HepG2 (cell line): ENCODE data around the gene ZNF101. TPM values are rescaled to one million over a fixed set of nuclear protein-coding genes. Genes with fewer than 3 reads are reported as not detected.

Experiments
- CC2D1A ChIP-seq: sonication (generic); formaldehyde crosslinking; IDR thresholded peaks from 2 replicates; pipeline ENCODE4 v1.8.1; 2023; ENCODE audit warnings: mild to moderate bottlenecking, missing genetic modification reagents
- ELF1 ChIP-seq: sonication (generic); formaldehyde crosslinking; IDR thresholded peaks from 2 replicates; pipeline ENCODE4 v1.4.0; 2020; ENCODE audit warnings: missing genetic modification reagents
- FOXA1 ChIP-seq, 2 experiments: fragments of 450-650 bp in 1 of 2; sonication (generic) in 1 of 2; formaldehyde crosslinking in 1 of 2; IDR thresholded peaks; 2 replicates each; pipeline versions ENCODE4 v1.4.0 to v1.6.1; 2016 to 2020; ENCODE audit warnings: missing genetic modification reagents in 1 of 2
- FOXJ3 ChIP-seq: sonication (generic); formaldehyde crosslinking; IDR thresholded peaks from 2 replicates; pipeline ENCODE4 v1.4.0; 2020; ENCODE audit warnings: missing genetic modification reagents, mild to moderate bottlenecking, borderline replicate concordance
- HNRNPK ChIP-seq: fragments of 200-400 bp; formaldehyde crosslinking; IDR thresholded peaks from 2 replicates; pipeline ENCODE4 v1.6.1; 2018; ENCODE audit warnings: low read length, low read depth, moderate library complexity, mild to moderate bottlenecking; ENCODE audit not compliant: poor library complexity, severe bottlenecking
- JUND ChIP-seq: sonication (generic); formaldehyde crosslinking; IDR thresholded peaks from 2 replicates; pipeline ENCODE4 v1.8.0; 2022; ENCODE audit warnings: mild to moderate bottlenecking, missing genetic modification reagents
- MAFG ChIP-seq: sonication (generic); formaldehyde crosslinking; IDR thresholded peaks from 2 replicates; pipeline ENCODE4 v1.5.1; 2020; ENCODE audit warnings: mild to moderate bottlenecking, missing genetic modification reagents
- NFKB2 ChIP-seq: sonication (generic); formaldehyde crosslinking; IDR thresholded peaks from 2 replicates; pipeline ENCODE4 v1.4.0; 2020; ENCODE audit warnings: missing genetic modification reagents, borderline replicate concordance
- POLR2G ChIP-seq: fragments of 200-400 bp; formaldehyde crosslinking; IDR thresholded peaks from 2 replicates; pipeline ENCODE4 v1.6.1; 2018; ENCODE audit warnings: mild to moderate bottlenecking, low read depth, low read length, moderate library complexity
- RNF2 ChIP-seq: fragments of 450-650 bp; conservative IDR thresholded peaks from 2 replicates; pipeline ENCODE4 v1.6.1; 2016; ENCODE audit warnings: low read depth
- RORA ChIP-seq: sonication (generic); formaldehyde crosslinking; IDR thresholded peaks from 2 replicates; pipeline ENCODE4 v1.5.0; 2020; ENCODE audit warnings: mild to moderate bottlenecking, missing genetic modification reagents, moderate library complexity
- SIX4 ChIP-seq: sonication (generic); formaldehyde crosslinking; IDR thresholded peaks from 2 replicates; pipeline ENCODE4 v1.4.0; 2020; ENCODE audit warnings: missing genetic modification reagents
- SMAD3 ChIP-seq: sonication (generic); formaldehyde crosslinking; IDR thresholded peaks from 2 replicates; pipeline ENCODE4 v1.4.0; 2020; ENCODE audit warnings: missing genetic modification reagents
- SMYD3 ChIP-seq: sonication (generic); formaldehyde crosslinking; IDR thresholded peaks from 2 replicates; pipeline ENCODE4 v1.8.1; 2023; ENCODE audit warnings: mild to moderate bottlenecking, missing genetic modification reagents
- SRSF1 ChIP-seq: fragments of 200-400 bp; formaldehyde crosslinking; optimal IDR thresholded peaks from 2 replicates; pipeline ENCODE3; 2017; ENCODE audit warnings: mild to moderate bottlenecking, low read depth, low read length, moderate library complexity
- ZIK1 ChIP-seq: sonication (generic); formaldehyde crosslinking; IDR thresholded peaks from 2 replicates; pipeline ENCODE4 v1.5.0; 2020; ENCODE audit warnings: mild to moderate bottlenecking, low read depth, missing genetic modification reagents, borderline replicate concordance
- ZNF274 ChIP-seq: sonication (generic); formaldehyde crosslinking; IDR thresholded peaks from 2 replicates; pipeline ENCODE4 v1.5.1; 2020; ENCODE audit warnings: mild to moderate bottlenecking, missing genetic modification reagents
- ZNF780A ChIP-seq: sonication (generic); formaldehyde crosslinking; IDR thresholded peaks from 2 replicates; pipeline ENCODE4 v1.8.0; 2022; ENCODE audit warnings: mild to moderate bottlenecking, missing genetic modification reagents, moderate library complexity
- polyA plus RNA-seq, 8 experiments: library from polyadenylated mRNA; depleted of rRNA in 3 of 8; stranded (reverse) in 7 of 8; unstranded in 1 of 8; fragments of >200 nt; fragmentation: Illumina TruSeq in 4 of 8; extraction: Trizol in 4 of 8; gene quantifications; 2 replicates each; pipeline versions ENCODE4 v1.2.1 to v1.2.3, GENCODE V29; 2011 to 2016; ENCODE audit warnings: low read depth in 4 of 8, missing spikeins in 1 of 8, mixed read lengths in 1 of 8; ENCODE audit not compliant: insufficient read depth in 1 of 8
- total RNA-seq, 5 experiments: library from RNA; depleted of rRNA; stranded (reverse); fragments of >200 nt; fragmentation: Illumina TruSeq; extraction: Trizol; gene quantifications; 2 replicates each; pipeline ENCODE4 v1.2.3, GENCODE V29; 2016; ENCODE audit warnings: low read depth in 1 of 5
- TF ChIP-seq, protein P1 (sequence below): sonication (generic); formaldehyde crosslinking; IDR thresholded peaks from 2 replicates; pipeline ENCODE4 v1.4.0; 2020; ENCODE audit warnings: missing genetic modification reagents
- TF ChIP-seq, protein P2 (sequence below): sonication (generic); formaldehyde crosslinking; IDR thresholded peaks from 2 replicates; pipeline ENCODE4 v1.5.0; 2020; ENCODE audit warnings: missing genetic modification reagents
- TF ChIP-seq, protein P3 (sequence below): sonication (generic); formaldehyde crosslinking; IDR thresholded peaks from 2 replicates; pipeline ENCODE4 v1.8.1; 2023; ENCODE audit warnings: mild to moderate bottlenecking, missing genetic modification reagents
- TF ChIP-seq, protein P4 (sequence below): sonication (generic); formaldehyde crosslinking; IDR thresholded peaks from 2 replicates; pipeline ENCODE4 v1.4.0; 2020; ENCODE audit warnings: low read depth, mild to moderate bottlenecking, missing genetic modification reagents
- TF ChIP-seq, protein P5 (sequence below): sonication (generic); formaldehyde crosslinking; IDR thresholded peaks from 2 replicates; pipeline ENCODE4 v1.8.1; 2023; ENCODE audit warnings: mild to moderate bottlenecking, missing genetic modification reagents, borderline replicate concordance

The ZNF101 gene
- total and polyA plus RNA-seq, 2 of the 13 experiments (the other 11 are each of a cell fraction or from before 2014, with no cell fraction given), result 12.9 to 28.9 TPM

DNA sequence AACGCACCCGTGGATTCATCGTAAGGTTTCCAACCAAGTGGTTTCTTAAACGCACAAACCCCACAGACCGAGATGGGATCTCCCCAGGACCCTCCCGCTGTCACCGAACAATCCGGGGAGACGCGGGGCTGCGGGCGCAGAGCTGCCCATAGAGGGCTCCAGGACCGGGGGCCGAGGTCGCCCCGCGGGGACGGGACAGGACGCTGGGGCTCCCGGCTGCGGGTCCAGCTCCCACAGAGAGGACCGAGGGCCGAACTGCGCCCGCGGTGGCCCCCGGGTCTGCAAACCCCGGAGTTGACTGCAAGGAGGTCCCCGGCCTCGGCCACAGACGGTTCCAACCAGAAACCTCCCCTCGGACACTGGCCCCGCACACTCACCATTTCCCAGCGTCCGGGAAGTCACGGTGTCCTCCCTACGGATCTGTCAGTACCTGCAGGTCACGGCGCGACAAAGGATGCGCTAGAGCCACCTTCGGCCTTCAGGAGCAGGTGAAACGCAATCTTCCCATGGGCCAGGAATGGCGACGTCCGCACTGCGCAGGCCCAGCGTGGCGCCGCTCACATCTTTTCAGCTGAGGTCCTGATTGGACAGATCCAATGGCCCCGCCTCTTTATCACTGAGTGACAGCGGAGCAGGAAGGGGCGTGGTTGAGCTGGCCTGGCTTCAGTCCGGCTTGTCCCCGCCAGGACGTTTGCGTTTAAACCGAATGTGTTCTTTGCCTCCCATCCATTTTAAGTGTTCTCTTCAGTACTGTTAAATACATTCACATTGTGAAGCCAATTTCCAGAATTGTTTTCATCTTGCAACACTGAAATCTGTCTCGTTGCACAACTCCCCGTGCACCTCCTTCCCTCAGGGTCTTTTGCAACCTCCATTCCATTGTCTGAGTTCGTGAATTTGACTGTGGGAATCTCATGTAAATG is 64.2 kb downstream of the ZNF101 start, which contains the start of gene ZNF14 (continued):
- TF ChIP-seq RNF2 (peak; percentile 47; the same call in 1 of the 2 replicates), SIX4 (CRISPR knock-in tag) (0 out of 2 replicates have a peak, but pooled peaks have one; percentile 31), ZNF780A (CRISPR knock-in tag) (peak; percentile 75; the same call in 1 of the 2 replicates), SMAD3 (CRISPR knock-in tag) (no peak), MAFG (CRISPR knock-in tag) (no peak), ELF1 (CRISPR knock-in tag) (peak; percentile 80), NFKB2 (CRISPR knock-in tag) (peak; percentile 82; the same call in 1 of the 2 replicates), POLR2G (peak; percentile 93), HNRNPK (no peak), RORA (CRISPR knock-in tag) (no peak), FOXA1 (IDR thresholded peaks at IDR 0.05) (no peak), FOXA1 (CRISPR knock-in tag; IDR thresholded peaks at IDR 0.05) (no peak), ZNF274 (CRISPR knock-in tag) (peak; percentile 84), ZIK1 (0 out of 2 replicates have a peak, but pooled peaks have one; percentile 69), CC2D1A (no peak), JUND (CRISPR knock-in tag) (no peak), SMYD3 (CRISPR knock-in tag) (no peak), SRSF1 (peak; percentile 66), FOXJ3 (CRISPR knock-in tag) (no peak)
- TF ChIP-seq, protein P1, sequence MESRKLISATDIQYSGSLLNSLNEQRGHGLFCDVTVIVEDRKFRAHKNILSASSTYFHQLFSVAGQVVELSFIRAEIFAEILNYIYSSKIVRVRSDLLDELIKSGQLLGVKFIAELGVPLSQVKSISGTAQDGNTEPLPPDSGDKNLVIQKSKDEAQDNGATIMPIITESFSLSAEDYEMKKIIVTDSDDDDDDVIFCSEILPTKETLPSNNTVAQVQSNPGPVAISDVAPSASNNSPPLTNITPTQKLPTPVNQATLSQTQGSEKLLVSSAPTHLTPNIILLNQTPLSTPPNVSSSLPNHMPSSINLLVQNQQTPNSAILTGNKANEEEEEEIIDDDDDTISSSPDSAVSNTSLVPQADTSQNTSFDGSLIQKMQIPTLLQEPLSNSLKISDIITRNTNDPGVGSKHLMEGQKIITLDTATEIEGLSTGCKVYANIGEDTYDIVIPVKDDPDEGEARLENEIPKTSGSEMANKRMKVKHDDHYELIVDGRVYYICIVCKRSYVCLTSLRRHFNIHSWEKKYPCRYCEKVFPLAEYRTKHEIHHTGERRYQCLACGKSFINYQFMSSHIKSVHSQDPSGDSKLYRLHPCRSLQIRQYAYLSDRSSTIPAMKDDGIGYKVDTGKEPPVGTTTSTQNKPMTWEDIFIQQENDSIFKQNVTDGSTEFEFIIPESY, result no peak
- TF ChIP-seq, protein P2, sequence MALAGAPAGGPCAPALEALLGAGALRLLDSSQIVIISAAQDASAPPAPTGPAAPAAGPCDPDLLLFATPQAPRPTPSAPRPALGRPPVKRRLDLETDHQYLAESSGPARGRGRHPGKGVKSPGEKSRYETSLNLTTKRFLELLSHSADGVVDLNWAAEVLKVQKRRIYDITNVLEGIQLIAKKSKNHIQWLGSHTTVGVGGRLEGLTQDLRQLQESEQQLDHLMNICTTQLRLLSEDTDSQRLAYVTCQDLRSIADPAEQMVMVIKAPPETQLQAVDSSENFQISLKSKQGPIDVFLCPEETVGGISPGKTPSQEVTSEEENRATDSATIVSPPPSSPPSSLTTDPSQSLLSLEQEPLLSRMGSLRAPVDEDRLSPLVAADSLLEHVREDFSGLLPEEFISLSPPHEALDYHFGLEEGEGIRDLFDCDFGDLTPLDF (CRISPR knock-in tag), result peak; percentile 57; the same call in 1 of the 2 replicates
- TF ChIP-seq, protein P3, sequence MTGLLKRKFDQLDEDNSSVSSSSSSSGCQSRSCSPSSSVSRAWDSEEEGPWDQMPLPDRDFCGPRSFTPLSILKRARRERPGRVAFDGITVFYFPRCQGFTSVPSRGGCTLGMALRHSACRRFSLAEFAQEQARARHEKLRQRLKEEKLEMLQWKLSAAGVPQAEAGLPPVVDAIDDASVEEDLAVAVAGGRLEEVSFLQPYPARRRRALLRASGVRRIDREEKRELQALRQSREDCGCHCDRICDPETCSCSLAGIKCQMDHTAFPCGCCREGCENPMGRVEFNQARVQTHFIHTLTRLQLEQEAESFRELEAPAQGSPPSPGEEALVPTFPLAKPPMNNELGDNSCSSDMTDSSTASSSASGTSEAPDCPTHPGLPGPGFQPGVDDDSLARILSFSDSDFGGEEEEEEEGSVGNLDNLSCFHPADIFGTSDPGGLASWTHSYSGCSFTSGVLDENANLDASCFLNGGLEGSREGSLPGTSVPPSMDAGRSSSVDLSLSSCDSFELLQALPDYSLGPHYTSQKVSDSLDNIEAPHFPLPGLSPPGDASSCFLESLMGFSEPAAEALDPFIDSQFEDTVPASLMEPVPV (CRISPR knock-in tag), result no peak
- TF ChIP-seq, protein P4, sequence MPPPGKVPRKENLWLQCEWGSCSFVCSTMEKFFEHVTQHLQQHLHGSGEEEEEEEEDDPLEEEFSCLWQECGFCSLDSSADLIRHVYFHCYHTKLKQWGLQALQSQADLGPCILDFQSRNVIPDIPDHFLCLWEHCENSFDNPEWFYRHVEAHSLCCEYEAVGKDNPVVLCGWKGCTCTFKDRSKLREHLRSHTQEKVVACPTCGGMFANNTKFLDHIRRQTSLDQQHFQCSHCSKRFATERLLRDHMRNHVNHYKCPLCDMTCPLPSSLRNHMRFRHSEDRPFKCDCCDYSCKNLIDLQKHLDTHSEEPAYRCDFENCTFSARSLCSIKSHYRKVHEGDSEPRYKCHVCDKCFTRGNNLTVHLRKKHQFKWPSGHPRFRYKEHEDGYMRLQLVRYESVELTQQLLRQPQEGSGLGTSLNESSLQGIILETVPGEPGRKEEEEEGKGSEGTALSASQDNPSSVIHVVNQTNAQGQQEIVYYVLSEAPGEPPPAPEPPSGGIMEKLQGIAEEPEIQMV (CRISPR knock-in tag), result peak; percentile 81
- TF ChIP-seq, protein P5, sequence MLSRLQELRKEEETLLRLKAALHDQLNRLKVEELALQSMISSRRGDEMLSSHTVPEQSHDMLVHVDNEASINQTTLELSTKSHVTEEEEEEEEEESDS (CRISPR knock-in tag), result no peak; the same call in 1 of the 2 replicates
